GM21526 (cell line): ENCODE data around the gene PDIA5.
"Not testable (repeated sequence)": the region's sequence is repeated elsewhere in the genome, so short reads cannot be mapped to it uniquely, and the experiment has no call there.

Experiments used
- ATAC-seq: cut with Tn5 transposase; IDR thresholded peaks from one replicate; pipeline ENCODE4 v1.9.1; 2021; ENCODE audit warnings: moderate library complexity; ENCODE audit not compliant: unreplicated experiment, low FRiP score

The PDIA5 gene

GRCh38 chr3:123111640-123112039 is 44.8 kb downstream of the PDIA5 start:
- ATAC-seq: no peak

- ATAC-seq: no peak
Measured at GRCh38 chr3:123112232-123112631, 45.4 kb downstream of the PDIA5 start.

GRCh38 chr3:123112656-123113055 is 45.8 kb downstream of the PDIA5 start:
- not testable (repeated sequence) for ATAC-seq

GRCh38 chr3:123113889-123114450 is 47.1 kb downstream of the PDIA5 start:
- no peak for ATAC-seq

- no peak for ATAC-seq
Measured at GRCh38 chr3:123116116-123116515, 49.3 kb downstream of the PDIA5 start.

- no peak for ATAC-seq
Measured at GRCh38 chr3:123119388-123119787, 52.6 kb downstream of the PDIA5 start.

- ATAC-seq: no peak
Measured at GRCh38 chr3:123119802-123120201, 53.0 kb downstream of the PDIA5 start.

- ATAC-seq: no peak
Measured at GRCh38 chr3:123120573-123120972, 53.7 kb downstream of the PDIA5 start.

- ATAC-seq: no peak
Measured at GRCh38 chr3:123122057-123122456, 55.2 kb downstream of the PDIA5 start.

GRCh38 chr3:123122525-123123315 is 55.9 kb downstream of the PDIA5 start:
- no peak for ATAC-seq

GRCh38 chr3:123123716-123124616 is 57.1 kb downstream of the PDIA5 start:
- ATAC-seq: no peak

- no peak for ATAC-seq
Measured at GRCh38 chr3:123124971-123125370, 58.1 kb downstream of the PDIA5 start.

GRCh38 chr3:123126031-123126430 is 59.2 kb downstream of the PDIA5 start:
- no peak for ATAC-seq

GRCh38 chr3:123126653-123127052 is 59.8 kb downstream of the PDIA5 start:
- ATAC-seq: no peak

GRCh38 chr3:123129092-123129491 is 62.3 kb downstream of the PDIA5 start:
- ATAC-seq: no peak

GRCh38 chr3:123129532-123129931 is 62.7 kb downstream of the PDIA5 start:
- no peak for ATAC-seq

GRCh38 chr3:123130079-123130750 is 63.4 kb downstream of the PDIA5 start:
- no peak for ATAC-seq

- ATAC-seq: no peak
Measured at GRCh38 chr3:123134671-123135070, 67.8 kb downstream of the PDIA5 start.

GRCh38 chr3:123137001-123137400 is 70.2 kb downstream of the PDIA5 start:
- no peak for ATAC-seq

- ATAC-seq: no peak
Measured at GRCh38 chr3:123138839-123139444, 72.1 kb downstream of the PDIA5 start.
